Endothelial cell of umbilical vein (primary cell): ENCODE data around the gene ADCY5.

Experiments
- EZH2 ChIP-seq: IDR thresholded peaks from 2 replicates; pipeline ENCODE4 v1.6.1; 2012; ENCODE audit warnings: borderline replicate concordance, low read depth, mild to moderate bottlenecking, moderate library complexity, low read length, inconsistent platforms; ENCODE audit not compliant: severe bottlenecking
- FOS ChIP-seq: IDR thresholded peaks from 2 replicates; pipeline ENCODE4 v1.6.1; 2011; ENCODE audit warnings: mild to moderate bottlenecking, low read length, moderate library complexity, borderline replicate concordance; ENCODE audit not compliant: insufficient read depth
- GATA2 ChIP-seq: IDR thresholded peaks from 2 replicates; pipeline ENCODE4 v1.7.0; 2011; ENCODE audit warnings: low read depth, mild to moderate bottlenecking, moderate library complexity, mixed read lengths, low read length; ENCODE audit not compliant: insufficient read length, insufficient read depth
- JUN ChIP-seq: IDR thresholded peaks from 2 replicates; pipeline ENCODE4 v1.6.1; 2011; ENCODE audit warnings: borderline replicate concordance, low read depth; ENCODE audit not compliant: insufficient read length, insufficient read depth
- MYC ChIP-seq: IDR thresholded peaks from one replicate; pipeline ENCODE4 v1.6.1; 2011; ENCODE audit warnings: mild to moderate bottlenecking, low read depth, low read length
- POLR2A ChIP-seq: IDR thresholded peaks from 2 replicates; pipeline ENCODE4 v1.6.1; 2012; ENCODE audit warnings: low read depth, mild to moderate bottlenecking, control low read depth, low read length
- POLR2AphosphoS5 ChIP-seq: IDR thresholded peaks from 2 replicates; pipeline ENCODE4 v1.6.1; 2012; ENCODE audit warnings: low read depth, mild to moderate bottlenecking, control low read depth, low read length, moderate library complexity; ENCODE audit not compliant: insufficient read depth
- TF ChIP-seq, protein P1 (sequence below), 2 donors: IDR thresholded peaks; 1 replicate in 1 of 2; 2 replicates in 1 of 2; pipeline ENCODE4 v1.5.1; 2011; ENCODE audit warnings: low read length in 2 of 2, mild to moderate bottlenecking in 2 of 2, moderate library complexity in 2 of 2, control low read depth in 1 of 2, inconsistent platforms in 1 of 2, low read depth in 1 of 2; ENCODE audit not compliant: insufficient read depth in 1 of 2; ENCODE audit errors: extremely low read depth in 1 of 2
- TF ChIP-seq, protein P2 (sequence below): IDR thresholded peaks from 2 replicates; pipeline ENCODE4 v1.6.1; 2011; ENCODE audit not compliant: insufficient read depth, insufficient read length

DNA sequence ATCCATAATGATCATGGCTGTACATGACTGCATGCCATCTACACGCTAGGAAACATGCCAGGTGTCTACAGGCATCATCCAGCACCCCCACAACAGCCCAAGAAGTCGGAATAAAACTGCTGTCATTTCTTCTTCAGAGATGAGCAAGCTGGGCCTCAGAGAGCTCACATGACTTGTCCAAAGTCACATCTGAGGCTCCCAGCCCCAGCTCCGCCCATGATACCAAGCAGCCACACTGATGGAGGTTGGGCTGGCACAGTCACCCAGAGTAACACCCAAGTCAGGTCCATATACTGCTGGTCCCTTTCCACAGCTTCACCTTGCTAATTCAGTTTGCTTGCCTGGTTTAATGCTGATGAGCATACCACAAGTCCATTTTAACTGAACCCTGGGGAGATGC, 130.5 kb downstream of the ADCY5 start:
- TF ChIP-seq, protein P1, sequence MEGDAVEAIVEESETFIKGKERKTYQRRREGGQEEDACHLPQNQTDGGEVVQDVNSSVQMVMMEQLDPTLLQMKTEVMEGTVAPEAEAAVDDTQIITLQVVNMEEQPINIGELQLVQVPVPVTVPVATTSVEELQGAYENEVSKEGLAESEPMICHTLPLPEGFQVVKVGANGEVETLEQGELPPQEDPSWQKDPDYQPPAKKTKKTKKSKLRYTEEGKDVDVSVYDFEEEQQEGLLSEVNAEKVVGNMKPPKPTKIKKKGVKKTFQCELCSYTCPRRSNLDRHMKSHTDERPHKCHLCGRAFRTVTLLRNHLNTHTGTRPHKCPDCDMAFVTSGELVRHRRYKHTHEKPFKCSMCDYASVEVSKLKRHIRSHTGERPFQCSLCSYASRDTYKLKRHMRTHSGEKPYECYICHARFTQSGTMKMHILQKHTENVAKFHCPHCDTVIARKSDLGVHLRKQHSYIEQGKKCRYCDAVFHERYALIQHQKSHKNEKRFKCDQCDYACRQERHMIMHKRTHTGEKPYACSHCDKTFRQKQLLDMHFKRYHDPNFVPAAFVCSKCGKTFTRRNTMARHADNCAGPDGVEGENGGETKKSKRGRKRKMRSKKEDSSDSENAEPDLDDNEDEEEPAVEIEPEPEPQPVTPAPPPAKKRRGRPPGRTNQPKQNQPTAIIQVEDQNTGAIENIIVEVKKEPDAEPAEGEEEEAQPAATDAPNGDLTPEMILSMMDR (IDR thresholded peaks at IDR 0.05; ENCODE audit: extremely low read depth in 1 of 2, insufficient read depth in 1 of 2, low read depth in 1 of 2, low read length in 2 of 2) = no peak
- no peak for TF ChIP-seq EZH2
- TF ChIP-seq POLR2A = no peak
- TF ChIP-seq, protein P2, sequence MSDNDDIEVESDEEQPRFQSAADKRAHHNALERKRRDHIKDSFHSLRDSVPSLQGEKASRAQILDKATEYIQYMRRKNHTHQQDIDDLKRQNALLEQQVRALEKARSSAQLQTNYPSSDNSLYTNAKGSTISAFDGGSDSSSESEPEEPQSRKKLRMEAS = no peak
- no peak for TF ChIP-seq POLR2AphosphoS5
- no peak for TF ChIP-seq MYC
- no peak for TF ChIP-seq FOS
- no peak for TF ChIP-seq GATA2
- no peak for TF ChIP-seq JUN
